OCI-LY1 (cell line): ENCODE measurements around the gene HCK.

Experiments used
- H2AFZ ChIP-seq: fragments of 200-600 bp; sonication (generic), shearing (Covaris generic); 2 replicates; pipeline ENCODE4 v1.6.0; 2014; ENCODE audit warnings: antibody characterized with exemption, mild to moderate bottlenecking, low read length
- H3F3A ChIP-seq: fragments of 200-600 bp; sonication (generic), shearing (Covaris generic); 2 replicates; pipeline ENCODE4 v1.6.0; 2014; ENCODE audit warnings: mild to moderate bottlenecking, antibody characterized with exemption, low read length, moderate library complexity; ENCODE audit not compliant: insufficient read depth
- H3K27ac ChIP-seq: fragments of 200-600 bp; sonication (generic); 2 replicates; pipeline ENCODE4 v1.5.1; 2014; ENCODE audit warnings: low read length, mixed run types, mild to moderate bottlenecking, low read depth; ENCODE audit not compliant: poor library complexity, severe bottlenecking
- H3K27me3 ChIP-seq: fragments of 200-600 bp; sonication (generic); 2 replicates; pipeline ENCODE4 v1.6.0; 2014; ENCODE audit warnings: antibody characterized with exemption, mild to moderate bottlenecking, low read length, moderate library complexity; ENCODE audit not compliant: insufficient read depth
- H3K36me3 ChIP-seq: fragments of 200-600 bp; sonication (generic); 2 replicates; pipeline ENCODE4 v1.6.1; 2014; ENCODE audit warnings: mild to moderate bottlenecking, antibody characterized with exemption, low read length, moderate library complexity, mixed read lengths; ENCODE audit not compliant: insufficient read depth
- H3K4me1 ChIP-seq: fragments of 200-600 bp; sonication (generic); 2 replicates; pipeline ENCODE4 v1.5.1; 2014; ENCODE audit warnings: mild to moderate bottlenecking, low read length, moderate library complexity; ENCODE audit not compliant: insufficient read depth, severe bottlenecking
- H3K4me2 ChIP-seq: fragments of 200-600 bp; sonication (generic), shearing (Covaris generic); 2 replicates; pipeline ENCODE4 v1.6.1; 2014; ENCODE audit warnings: low read length
- H3K4me3 ChIP-seq: fragments of 200-600 bp; sonication (generic); 2 replicates; pipeline ENCODE4 v1.5.1; 2014; ENCODE audit warnings: low read length, low read depth, mild to moderate bottlenecking, mixed read lengths; ENCODE audit not compliant: poor library complexity, severe bottlenecking
- H3K79me2 ChIP-seq: fragments of 200-600 bp; shearing (Covaris generic); 2 replicates; pipeline ENCODE4 v1.6.1; 2016; ENCODE audit warnings: mixed run types, low read length, mixed read lengths; ENCODE audit not compliant: insufficient read depth
- H3K9ac ChIP-seq: fragments of 200-600 bp; sonication (generic), shearing (Covaris generic); 2 replicates; pipeline ENCODE4 v1.6.1; 2014; ENCODE audit warnings: mild to moderate bottlenecking, low read length, mixed read lengths
- H3K9me2 ChIP-seq: fragments of 200-600 bp; sonication (generic), shearing (Covaris generic); 2 replicates; pipeline ENCODE4 v1.6.1; 2014; ENCODE audit warnings: low read depth, mild to moderate bottlenecking, low read length, mixed read lengths
- H3K9me3 ChIP-seq: fragments of 200-600 bp; shearing (Covaris generic); 2 replicates; pipeline ENCODE4 v1.6.1; 2014; ENCODE audit warnings: low read length, mixed read lengths
- H4K20me1 ChIP-seq: fragments of 200-600 bp; sonication (generic), shearing (Covaris generic); 2 replicates; pipeline ENCODE4 v1.6.0; 2016; ENCODE audit warnings: mild to moderate bottlenecking, low read length; ENCODE audit not compliant: insufficient read depth
- EZH2 ChIP-seq: fragments of 200-600 bp; sonication (generic), shearing (Covaris generic); IDR thresholded peaks from 2 replicates; pipeline ENCODE4 v1.8.0; 2017; ENCODE audit warnings: borderline replicate concordance, mixed run types, mild to moderate bottlenecking, antibody characterized with exemption, low read length, moderate library complexity, mixed read lengths
- TF ChIP-seq, protein P1 (sequence below): fragments of 200-600 bp; sonication (generic), shearing (Covaris generic); IDR thresholded peaks from 2 replicates; pipeline ENCODE4 v1.5.1; 2017; ENCODE audit warnings: mild to moderate bottlenecking, antibody characterized with exemption, low read length, moderate library complexity, mixed read lengths

HCK gene

DNA sequence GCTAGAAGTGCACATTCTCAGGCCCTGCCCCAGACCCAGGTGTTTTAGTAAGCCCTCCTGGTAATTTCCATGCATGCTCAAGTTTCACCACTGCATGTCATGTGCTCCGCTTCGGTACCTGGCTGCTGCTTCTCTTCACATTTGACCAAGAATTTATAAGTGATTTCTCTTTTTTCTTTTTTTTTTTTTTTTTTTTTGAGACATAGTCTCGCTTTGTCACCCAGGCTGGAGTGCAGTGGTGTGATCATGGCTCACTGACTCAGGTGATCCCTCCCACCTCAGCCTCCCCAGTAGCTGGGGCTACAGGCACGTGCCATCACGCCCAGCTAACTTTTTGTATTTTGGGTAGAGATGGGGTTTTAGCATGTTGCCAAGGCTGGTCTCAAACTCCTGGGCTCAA, 73.5 kb downstream of the HCK start:
- peaks cover 24% of the 10 kb centered on the region for H3K79me2 ChIP-seq
- H3K9me3 ChIP-seq, result no peaks in the 10 kb centered on the region
- 0 out of 2 replicates have a peak overlapping the region, but pooled peaks have one; percentile 15 for H3K4me2 ChIP-seq
- no peak overlapping the region for H3K4me3 ChIP-seq
- no peaks in the 10 kb centered on the region for H3K27me3 ChIP-seq
- TF ChIP-seq EZH2, result no peak
- TF ChIP-seq, protein P1, sequence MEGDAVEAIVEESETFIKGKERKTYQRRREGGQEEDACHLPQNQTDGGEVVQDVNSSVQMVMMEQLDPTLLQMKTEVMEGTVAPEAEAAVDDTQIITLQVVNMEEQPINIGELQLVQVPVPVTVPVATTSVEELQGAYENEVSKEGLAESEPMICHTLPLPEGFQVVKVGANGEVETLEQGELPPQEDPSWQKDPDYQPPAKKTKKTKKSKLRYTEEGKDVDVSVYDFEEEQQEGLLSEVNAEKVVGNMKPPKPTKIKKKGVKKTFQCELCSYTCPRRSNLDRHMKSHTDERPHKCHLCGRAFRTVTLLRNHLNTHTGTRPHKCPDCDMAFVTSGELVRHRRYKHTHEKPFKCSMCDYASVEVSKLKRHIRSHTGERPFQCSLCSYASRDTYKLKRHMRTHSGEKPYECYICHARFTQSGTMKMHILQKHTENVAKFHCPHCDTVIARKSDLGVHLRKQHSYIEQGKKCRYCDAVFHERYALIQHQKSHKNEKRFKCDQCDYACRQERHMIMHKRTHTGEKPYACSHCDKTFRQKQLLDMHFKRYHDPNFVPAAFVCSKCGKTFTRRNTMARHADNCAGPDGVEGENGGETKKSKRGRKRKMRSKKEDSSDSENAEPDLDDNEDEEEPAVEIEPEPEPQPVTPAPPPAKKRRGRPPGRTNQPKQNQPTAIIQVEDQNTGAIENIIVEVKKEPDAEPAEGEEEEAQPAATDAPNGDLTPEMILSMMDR, result no peak
- H4K20me1 ChIP-seq, result no peaks in the 10 kb centered on the region
- H3K36me3 ChIP-seq, result peaks cover 5% of the 10 kb centered on the region; the same call in 1 of the 2 replicates
- H3K4me1 ChIP-seq, result peaks cover 15% of the 10 kb centered on the region
- no peak overlapping the region for H2AFZ ChIP-seq
- peaks cover 3% of the 10 kb centered on the region; the same call in 1 of the 2 replicates for H3F3A ChIP-seq
- peak overlapping the region; percentile 55 for H3K27ac ChIP-seq
- H3K9ac ChIP-seq, result no peak overlapping the region
- H3K9me2 ChIP-seq, result no peaks in the 10 kb centered on the region

DNA sequence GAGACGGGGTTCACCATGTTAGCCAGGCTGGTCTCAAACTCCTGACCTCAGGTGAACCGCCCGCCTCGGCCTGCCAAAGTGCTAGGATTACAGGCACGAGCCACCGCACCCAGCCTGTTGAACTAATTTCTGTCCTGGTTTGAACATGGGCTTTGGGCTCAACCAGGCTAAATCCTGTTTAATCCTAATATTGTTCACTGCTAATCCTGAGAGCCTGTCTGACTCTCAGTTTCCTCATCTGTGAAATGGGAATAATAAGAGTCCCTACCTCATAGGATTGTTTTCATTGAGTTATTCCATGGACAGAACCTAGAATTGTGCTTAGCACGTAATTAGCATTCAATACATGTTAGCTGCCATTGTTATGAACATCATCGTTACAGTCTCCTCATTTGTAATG, 74.9 kb downstream of the HCK start:
- no peak overlapping the region for H3K4me2 ChIP-seq
- no peak overlapping the region for H3K27ac ChIP-seq
- no peaks in the 10 kb centered on the region for H4K20me1 ChIP-seq
- H3K79me2 ChIP-seq, result peaks cover 30% of the 10 kb centered on the region
- H3K27me3 ChIP-seq, result no peaks in the 10 kb centered on the region
- no peak for TF ChIP-seq EZH2
- TF ChIP-seq, protein P1, result no peak
- peaks cover 8% of the 10 kb centered on the region; the same call in 1 of the 2 replicates for H3K36me3 ChIP-seq
- no peak overlapping the region for H2AFZ ChIP-seq
- H3F3A ChIP-seq, result peaks cover 3% of the 10 kb centered on the region; the same call in 1 of the 2 replicates
- H3K9me2 ChIP-seq, result no peaks in the 10 kb centered on the region
- no peak overlapping the region for H3K4me3 ChIP-seq
- H3K4me1 ChIP-seq, result peaks cover 15% of the 10 kb centered on the region
- no peak overlapping the region for H3K9ac ChIP-seq
- no peaks in the 10 kb centered on the region for H3K9me3 ChIP-seq

DNA sequence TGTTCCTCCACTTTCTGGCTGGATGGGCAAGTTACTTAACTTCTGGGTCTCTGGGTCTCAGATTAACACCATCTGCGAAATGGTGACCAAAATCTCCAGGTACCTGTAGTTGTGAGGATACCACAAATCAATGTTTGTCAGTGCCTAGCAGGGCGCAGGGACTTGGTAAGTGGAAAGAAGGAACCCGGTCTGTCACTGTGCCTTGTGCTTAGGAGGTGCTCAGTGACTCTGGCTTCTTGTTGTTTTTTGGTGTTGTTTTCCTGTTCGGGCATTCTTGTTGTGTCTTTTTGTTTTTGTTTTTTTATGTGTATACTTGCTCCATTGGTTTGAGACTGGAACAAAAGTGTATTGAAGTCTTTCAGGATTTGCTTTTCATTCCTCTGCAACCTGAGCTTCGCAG, 75.3 kb downstream of the HCK start:
- Histone ChIP-seq H3K4me1 (peaks cover 15% of the 10 kb centered on the region), H3K9ac (no peak overlapping the region), H4K20me1 (no peaks in the 10 kb centered on the region), H3K9me3 (no peaks in the 10 kb centered on the region), H3K4me3 (no peak overlapping the region), H3K27ac (no peak overlapping the region), H3F3A (peaks cover 3% of the 10 kb centered on the region; the same call in 1 of the 2 replicates), H3K4me2 (no peak overlapping the region), H3K9me2 (no peaks in the 10 kb centered on the region), H2AFZ (no peak overlapping the region), H3K36me3 (peaks cover 8% of the 10 kb centered on the region; the same call in 1 of the 2 replicates), H3K79me2 (peaks cover 30% of the 10 kb centered on the region), H3K27me3 (no peaks in the 10 kb centered on the region)
- TF ChIP-seq, protein P1, result no peak
- no peak for TF ChIP-seq EZH2
